Loucy (cell line): ENCODE results near the gene DPEP3.

Experiments
- CTCF ChIP-seq: fragments of 200-600 bp; sonication (generic); conservative IDR thresholded peaks from 2 replicates; pipeline ENCODE4 v1.5.1; 2014; ENCODE audit warnings: mild to moderate bottlenecking, antibody characterized with exemption, low read length
- EZH2phosphoT487 ChIP-seq: fragments of 200-600 bp; IDR thresholded peaks from 2 replicates; pipeline ENCODE4 v1.6.1; 2018; ENCODE audit warnings: antibody characterized with exemption, mild to moderate bottlenecking, moderate library complexity, borderline replicate concordance

- no peak for TF ChIP-seq CTCF
- TF ChIP-seq EZH2phosphoT487 = no peak
These were observed 20.2 kb upstream of the DPEP3 start for GRCh38 chr16:68000450-68000849.
